ENCODE results near the gene MSL2. TPM values are rescaled to one million over a fixed set of nuclear protein-coding genes. Genes with fewer than 3 reads are reported as not detected.
"Not testable (repeated sequence)": the region's sequence is repeated elsewhere in the genome, so short reads cannot be mapped to it uniquely, and the experiment has no call there.

Gene MSL2
- total RNA-seq, 1 donor from 2014 or later = 44.7 TPM

GRCh38 chr3:136192831-136193230 lies 3.3 kb downstream of the MSL2 start:
- TF ChIP-seq CTCF (IDR thresholded peaks at IDR 0.05; ENCODE audit: unreplicated experiment) = no peak

DNA sequence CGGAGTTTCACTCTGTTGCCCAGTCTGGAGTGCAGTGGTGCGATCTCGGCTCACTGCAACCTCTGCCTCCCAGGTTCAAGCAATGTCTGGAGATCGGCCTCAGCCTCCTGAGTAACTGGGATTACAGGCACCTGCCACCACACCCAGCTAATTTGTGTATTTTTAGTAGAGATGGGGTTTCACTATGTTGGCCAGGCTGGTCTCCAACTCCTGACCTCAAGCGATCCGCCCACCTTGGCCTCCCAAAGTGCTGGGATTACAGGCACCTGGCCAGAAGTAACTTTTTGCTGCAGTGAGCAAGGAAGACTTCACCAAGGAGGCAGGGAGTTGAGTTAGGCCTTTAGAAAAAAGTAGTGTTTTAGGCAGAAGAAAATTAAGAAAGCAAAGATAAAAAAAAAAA lies 3.9 kb downstream of the MSL2 start:
- H3K27ac Mint-ChIP-seq (ENCODE audit: unreplicated experiment) = not testable (repeated sequence)

More at GRCh38 chr3:136192831-136193230, 3.3 kb downstream of the MSL2 start:
- no peak for DNase-seq (ENCODE audit: low spot score)
- Mint-ChIP-seq H3K4me1 (ENCODE audit: unreplicated experiment) (peaks cover 40% of the 10 kb centered on the region), H3K9me3 (ENCODE audit: unreplicated experiment) (no peaks in the 10 kb centered on the region), H3K27me3 (ENCODE audit: unreplicated experiment) (peaks cover 20% of the 10 kb centered on the region), H3K27ac (ENCODE audit: unreplicated experiment) (no peak overlapping the region), H3K4me3 (ENCODE audit: unreplicated experiment) (peak overlapping the region; percentile 100), H3K36me3 (ENCODE audit: low read depth, unreplicated experiment) (peaks cover 19% of the 10 kb centered on the region)

DNA sequence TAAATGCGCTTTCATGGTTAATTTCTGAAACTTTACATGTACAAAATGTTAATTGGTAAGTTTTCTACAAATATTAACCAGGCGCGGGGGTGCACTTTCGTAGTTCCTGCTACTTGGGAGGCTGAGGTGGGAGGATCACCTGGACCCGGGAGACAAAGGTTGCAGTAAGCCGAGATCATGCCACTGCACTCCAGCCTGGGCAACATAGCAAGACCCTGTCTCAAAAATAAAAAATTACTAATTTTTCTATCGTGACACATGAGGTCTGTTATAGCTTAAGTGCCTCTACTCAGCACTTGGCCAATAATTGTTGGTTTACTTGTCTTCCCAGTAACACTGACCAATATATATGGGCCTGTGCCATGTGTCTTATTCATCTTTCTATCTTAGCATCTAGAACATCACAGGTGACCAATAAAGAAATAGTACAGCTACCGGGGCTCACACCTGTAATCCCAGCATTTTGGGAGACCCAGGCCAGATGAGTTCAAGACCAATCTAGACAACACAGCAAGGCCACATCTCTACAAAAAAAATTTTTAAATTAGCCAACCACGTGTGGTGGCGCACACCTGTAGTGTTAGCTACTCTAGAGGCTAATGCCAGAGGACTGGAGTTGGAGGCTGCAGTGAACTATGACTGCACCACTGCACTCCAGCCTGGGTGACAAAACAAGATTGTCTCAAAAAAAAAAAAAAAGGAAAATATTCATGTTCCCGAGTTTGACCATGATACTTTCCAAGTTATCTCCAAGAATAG lies 6.1 kb downstream of the MSL2 start:
- Mint-ChIP-seq H3K4me3 (ENCODE audit: unreplicated experiment) (no peak overlapping the region), H3K9me3 (ENCODE audit: unreplicated experiment) (no peaks in the 10 kb centered on the region), H3K27ac (ENCODE audit: unreplicated experiment) (no peak overlapping the region)

More for the DNA sequence above, 3.9 kb downstream of the MSL2 start:
- peaks cover 19% of the 10 kb centered on the region for H3K36me3 Mint-ChIP-seq (ENCODE audit: low read depth, unreplicated experiment)
- H3K4me3 Mint-ChIP-seq (ENCODE audit: unreplicated experiment) = peak overlapping the region; percentile 87
- not testable (repeated sequence) for DNase-seq (ENCODE audit: low spot score); H3K9me3 Mint-ChIP-seq (ENCODE audit: unreplicated experiment)
- peaks cover 37% of the 10 kb centered on the region for H3K4me1 Mint-ChIP-seq (ENCODE audit: unreplicated experiment)
- peaks cover 17% of the 10 kb centered on the region for H3K27me3 Mint-ChIP-seq (ENCODE audit: unreplicated experiment)

GRCh38 chr3:136189043-136189442 lies 7.1 kb downstream of the MSL2 start:
- peaks cover 7% of the 10 kb centered on the region for H3K36me3 Mint-ChIP-seq (ENCODE audit: low read depth, unreplicated experiment)
- H3K4me3 Mint-ChIP-seq (ENCODE audit: unreplicated experiment) = no peak overlapping the region
- no peak for DNase-seq (ENCODE audit: low spot score)
- no peaks in the 10 kb centered on the region for H3K9me3 Mint-ChIP-seq (ENCODE audit: unreplicated experiment)
- peaks cover 32% of the 10 kb centered on the region for H3K4me1 Mint-ChIP-seq (ENCODE audit: unreplicated experiment)
- no peak overlapping the region for H3K27ac Mint-ChIP-seq (ENCODE audit: unreplicated experiment)
- TF ChIP-seq CTCF (IDR thresholded peaks at IDR 0.05; ENCODE audit: unreplicated experiment) = no peak
- no peaks in the 10 kb centered on the region for H3K27me3 Mint-ChIP-seq (ENCODE audit: unreplicated experiment)

More for the DNA sequence above, 6.1 kb downstream of the MSL2 start:
- no peak for DNase-seq (ENCODE audit: low spot score)
- Mint-ChIP-seq H3K4me1 (ENCODE audit: unreplicated experiment) (peaks cover 41% of the 10 kb centered on the region), H3K36me3 (ENCODE audit: low read depth, unreplicated experiment) (peaks cover 17% of the 10 kb centered on the region), H3K27me3 (ENCODE audit: unreplicated experiment) (peaks cover 7% of the 10 kb centered on the region)
- no peak for TF ChIP-seq CTCF (IDR thresholded peaks at IDR 0.05; ENCODE audit: unreplicated experiment)

DNA sequence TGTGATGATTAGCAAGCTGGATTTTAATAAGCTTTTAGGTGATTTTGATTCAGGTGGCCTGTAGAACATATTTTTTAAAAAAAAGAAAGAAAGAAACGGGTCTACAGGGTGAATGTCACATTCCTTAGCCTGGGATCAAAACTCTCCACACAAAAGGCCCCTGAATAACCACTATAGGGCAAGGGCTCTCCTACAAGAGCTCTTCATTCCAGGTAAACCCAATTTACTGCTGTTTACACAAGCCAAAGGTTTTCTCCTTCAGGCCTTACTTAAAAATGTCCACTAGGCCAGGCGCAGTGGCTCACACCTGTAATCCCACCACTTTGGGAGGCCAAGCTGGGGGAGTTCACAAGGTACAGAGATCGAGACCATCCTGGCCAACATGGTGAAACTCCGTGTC lies 8.3 kb downstream of the MSL2 start:
- no peak for TF ChIP-seq CTCF (IDR thresholded peaks at IDR 0.05; ENCODE audit: unreplicated experiment)
- no peak for DNase-seq (ENCODE audit: low spot score)
- H3K4me1 Mint-ChIP-seq (ENCODE audit: unreplicated experiment) = peaks cover 29% of the 10 kb centered on the region
- H3K9me3 Mint-ChIP-seq (ENCODE audit: unreplicated experiment) = no peaks in the 10 kb centered on the region
- no peaks in the 10 kb centered on the region for H3K27me3 Mint-ChIP-seq (ENCODE audit: unreplicated experiment)
- H3K4me3 Mint-ChIP-seq (ENCODE audit: unreplicated experiment) = no peak overlapping the region
- no peak overlapping the region for H3K27ac Mint-ChIP-seq (ENCODE audit: unreplicated experiment)
- H3K36me3 Mint-ChIP-seq (ENCODE audit: low read depth, unreplicated experiment) = peaks cover 3% of the 10 kb centered on the region
